ENCODE measurements around the gene FASTK. TPM values are rescaled to one million over a fixed set of nuclear protein-coding genes. Genes with fewer than 3 reads are reported as not detected.

FASTK gene
- polyA plus RNA-seq, 4 donors: 41.3 to 74.7 (median 47.8) TPM

DNA sequence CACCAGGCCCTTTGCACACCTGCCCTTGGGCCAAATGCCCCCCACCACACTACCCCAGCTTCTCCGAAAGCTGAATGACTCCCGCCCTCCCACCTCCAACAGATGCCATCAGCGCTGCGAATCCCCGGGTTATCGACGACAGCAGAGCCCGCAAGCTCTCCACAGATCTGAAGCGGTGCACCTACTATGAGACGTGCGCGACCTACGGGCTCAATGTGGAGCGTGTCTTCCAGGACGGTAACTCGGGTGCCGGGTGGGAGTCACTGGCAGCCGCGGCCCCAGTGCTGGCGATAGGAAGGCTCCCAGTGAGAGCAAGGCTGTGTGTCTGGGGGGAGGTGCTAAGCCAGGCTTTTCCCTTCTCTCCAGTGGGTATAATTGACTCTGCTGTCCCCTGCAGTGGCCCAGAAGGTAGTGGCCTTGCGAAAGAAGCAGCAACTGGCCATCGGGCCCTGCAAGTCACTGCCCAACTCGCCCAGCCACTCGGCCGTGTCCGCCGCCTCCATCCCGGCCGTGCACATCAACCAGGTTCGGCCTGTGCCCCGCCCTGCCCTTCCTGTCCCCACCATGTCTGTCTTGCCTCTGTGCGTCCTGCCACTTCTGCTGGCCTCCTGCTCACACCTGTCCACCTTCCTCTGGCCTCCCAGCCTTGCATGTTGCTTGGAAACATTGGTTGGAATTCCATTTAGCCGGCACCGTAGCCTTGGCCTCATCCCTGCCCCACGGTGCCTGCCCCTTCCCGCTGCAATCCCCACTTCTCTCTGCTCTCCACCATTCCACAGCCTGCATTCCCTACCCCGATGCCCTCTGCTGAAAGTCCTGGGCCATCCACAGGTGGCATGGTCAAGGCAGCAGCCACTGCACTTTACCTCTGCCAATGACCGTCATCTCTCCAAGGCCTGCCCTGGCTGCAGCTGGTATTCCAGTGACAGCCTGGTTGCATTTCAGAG lies 37.8 kb upstream of the FASTK start:
- no peak for DNase-seq (ENCODE audit: low read depth in 4 of 4, low spot score in 3 of 4)

DNA sequence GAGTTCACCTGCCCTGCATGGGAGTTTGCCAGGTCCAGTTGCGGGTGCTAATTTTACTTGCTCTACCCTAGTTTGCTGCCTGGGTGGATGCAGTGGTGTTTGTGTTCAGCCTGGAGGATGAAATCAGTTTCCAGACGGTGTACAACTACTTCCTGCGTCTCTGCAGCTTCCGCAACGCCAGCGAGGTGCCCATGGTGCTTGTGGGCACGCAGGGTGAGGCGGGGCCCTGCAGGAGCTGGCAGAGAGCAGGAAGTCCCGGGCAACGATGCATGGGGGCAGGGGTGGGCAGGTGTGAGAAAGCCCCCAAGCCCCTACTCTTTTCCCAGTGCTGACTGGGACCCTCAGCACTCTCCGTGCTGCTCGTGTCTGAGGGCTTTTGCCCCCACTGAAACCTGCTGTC lies 37.0 kb upstream of the FASTK start:
- DNase-seq (ENCODE audit: low read depth in 4 of 4, low spot score in 3 of 4): no peak

DNA sequence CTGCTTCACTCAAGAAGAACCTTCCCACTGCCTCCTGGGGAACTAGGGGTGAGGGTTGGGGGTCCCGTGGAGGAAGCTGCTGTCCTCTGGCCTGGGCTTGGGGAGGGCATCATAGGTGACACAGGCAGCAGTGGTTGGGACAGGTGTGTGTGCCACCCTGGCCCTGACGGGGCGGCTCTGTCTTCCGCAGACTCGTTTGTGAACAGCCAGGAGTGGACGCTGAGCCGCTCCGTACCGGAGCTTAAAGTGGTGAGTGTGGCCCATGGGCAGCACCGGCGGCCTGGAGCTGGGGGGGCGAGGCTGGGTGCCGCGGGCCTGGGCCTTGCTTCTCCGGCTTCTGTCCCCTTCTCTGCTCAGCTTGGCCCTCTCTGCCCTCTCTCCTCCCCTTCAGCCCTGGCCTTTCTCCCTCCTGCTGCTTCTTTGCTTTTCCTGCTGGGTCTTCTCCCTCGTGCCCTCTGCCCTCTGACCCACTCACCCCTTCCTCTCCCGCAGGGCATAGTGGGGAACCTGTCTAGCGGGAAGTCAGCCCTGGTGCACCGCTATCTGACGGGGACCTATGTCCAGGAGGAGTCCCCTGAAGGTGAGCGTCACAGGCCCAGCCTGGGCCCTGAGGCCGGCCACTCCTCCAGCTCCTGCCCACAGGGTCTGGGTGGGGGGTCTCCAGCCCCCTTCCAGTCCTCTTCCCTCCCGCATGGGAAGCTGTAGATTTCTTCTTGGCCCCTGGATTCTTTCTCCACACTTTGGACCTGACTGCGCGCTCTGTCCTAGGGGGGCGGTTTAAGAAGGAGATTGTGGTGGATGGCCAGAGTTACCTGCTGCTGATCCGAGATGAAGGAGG lies 36.2 kb upstream of the FASTK start:
- DNase-seq (ENCODE audit: low read depth in 4 of 4, low spot score in 3 of 4): no peak

DNA sequence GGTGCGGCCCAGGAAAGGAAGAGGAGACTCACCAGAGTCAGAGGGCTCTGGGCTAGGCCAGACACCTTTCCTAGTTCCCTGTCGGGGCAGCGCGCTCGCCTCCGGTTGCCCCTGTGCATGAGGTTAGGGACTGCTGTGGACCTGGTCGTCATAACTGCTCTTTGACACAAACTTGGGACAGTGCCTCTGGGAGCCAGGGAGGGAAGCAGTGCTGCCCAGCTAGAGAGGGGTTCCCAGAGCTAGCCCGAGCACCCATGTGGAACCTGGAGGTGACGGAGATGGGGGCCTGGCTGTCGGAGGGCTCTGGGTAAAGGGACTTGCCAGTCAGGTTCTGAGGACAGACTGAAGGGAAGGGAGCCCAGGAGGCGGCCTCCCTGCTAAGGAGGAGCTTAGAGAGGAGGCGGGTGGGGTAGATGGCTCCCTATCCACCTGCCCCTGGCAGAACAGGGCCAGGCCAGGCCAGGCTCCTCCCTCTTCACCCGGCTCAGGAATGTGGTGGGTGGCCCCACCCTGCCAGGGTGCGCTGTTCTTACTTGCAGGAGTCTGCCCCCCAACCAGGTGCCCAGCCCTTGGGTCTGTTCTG lies 35.3 kb upstream of the FASTK start:
- no peak for DNase-seq (ENCODE audit: low read depth in 4 of 4, low spot score in 3 of 4)

DNA sequence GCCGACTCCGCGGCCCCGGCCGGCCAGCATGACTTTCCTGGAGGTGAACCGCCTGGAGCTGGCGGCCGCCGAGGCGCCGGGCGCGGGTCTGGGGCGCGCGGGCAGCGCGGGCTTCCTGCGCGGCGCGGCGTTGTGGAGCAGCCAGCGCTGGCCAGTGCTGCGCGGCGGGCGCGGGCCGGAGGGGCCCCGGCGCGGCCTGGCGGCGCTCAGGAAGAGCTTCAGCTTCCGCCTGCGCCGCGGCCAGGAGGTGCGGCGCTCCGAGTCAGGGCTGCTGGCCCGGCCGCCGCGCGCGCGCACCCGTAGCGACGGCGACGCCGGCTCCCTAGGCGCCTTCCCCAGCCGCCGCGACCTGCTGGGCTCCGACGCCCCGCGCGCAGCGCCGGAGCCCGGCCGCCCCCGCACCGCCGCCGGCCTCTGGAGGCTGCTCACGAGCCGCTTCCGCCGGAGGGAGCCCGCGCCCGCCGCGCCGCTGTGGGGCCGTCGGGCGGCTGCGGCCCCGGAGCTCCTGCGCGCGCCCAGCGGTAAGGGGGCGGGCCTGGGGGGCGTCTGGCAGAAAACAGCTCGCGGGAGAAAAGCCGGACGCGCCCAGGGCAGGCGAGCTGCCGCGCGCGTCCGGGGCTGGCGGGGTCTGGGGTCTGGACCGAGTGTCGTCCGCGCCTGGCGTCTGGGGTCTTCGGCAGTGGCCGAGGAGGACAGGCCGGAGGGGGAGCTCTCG lies 34.7 kb upstream of the FASTK start:
- DNase-seq (ENCODE audit: low read depth in 4 of 4, low spot score in 3 of 4): no peak

DNA sequence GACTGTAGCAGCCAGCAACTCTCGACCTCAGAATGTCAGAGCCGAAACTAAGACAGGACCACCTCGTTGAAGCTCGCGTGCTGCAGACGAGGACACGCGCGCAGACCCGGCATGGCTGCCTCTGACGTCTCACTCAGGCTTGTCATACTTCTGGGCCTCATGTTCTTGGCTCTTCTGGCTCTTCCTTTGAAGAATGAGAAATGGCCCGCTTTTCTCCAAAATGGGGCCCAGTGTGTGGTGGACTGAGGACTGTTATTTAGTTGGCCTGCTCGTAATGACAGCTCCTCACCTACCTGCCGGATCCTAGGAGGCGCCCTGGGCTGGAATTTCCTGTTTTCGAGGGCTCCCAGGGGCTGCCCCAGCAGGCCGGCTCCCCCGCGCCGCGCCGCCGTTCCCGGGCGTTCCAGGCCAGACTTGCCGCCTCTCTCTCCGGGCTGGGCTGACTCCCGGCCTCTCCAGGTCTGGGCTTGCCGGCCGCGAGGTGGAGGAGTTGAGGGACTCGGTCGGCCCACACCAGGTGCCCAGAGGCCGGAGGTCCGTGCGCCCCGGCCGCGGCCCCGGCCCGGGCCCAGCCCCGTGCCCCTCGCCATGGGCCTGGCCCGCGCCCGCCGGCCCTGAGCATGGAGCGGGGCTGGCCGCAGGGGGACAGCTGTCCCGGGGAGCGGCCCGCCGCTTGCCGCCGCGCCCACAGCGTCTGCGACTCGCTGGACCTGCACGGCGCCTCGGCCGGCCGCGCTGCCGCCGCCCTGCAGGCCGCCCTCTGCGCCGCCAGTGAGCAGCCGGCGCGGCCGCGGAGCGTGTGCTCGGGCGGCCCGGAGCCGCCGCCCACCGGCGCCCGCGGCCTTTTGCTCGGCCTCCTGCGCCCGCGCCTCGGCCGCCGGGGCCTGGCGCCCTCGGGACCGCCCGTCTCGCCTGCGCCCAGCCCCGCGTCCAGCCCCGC lies 33.8 kb upstream of the FASTK start:
- DNase-seq (ENCODE audit: low read depth in 4 of 4, low spot score in 3 of 4): no peak

DNA sequence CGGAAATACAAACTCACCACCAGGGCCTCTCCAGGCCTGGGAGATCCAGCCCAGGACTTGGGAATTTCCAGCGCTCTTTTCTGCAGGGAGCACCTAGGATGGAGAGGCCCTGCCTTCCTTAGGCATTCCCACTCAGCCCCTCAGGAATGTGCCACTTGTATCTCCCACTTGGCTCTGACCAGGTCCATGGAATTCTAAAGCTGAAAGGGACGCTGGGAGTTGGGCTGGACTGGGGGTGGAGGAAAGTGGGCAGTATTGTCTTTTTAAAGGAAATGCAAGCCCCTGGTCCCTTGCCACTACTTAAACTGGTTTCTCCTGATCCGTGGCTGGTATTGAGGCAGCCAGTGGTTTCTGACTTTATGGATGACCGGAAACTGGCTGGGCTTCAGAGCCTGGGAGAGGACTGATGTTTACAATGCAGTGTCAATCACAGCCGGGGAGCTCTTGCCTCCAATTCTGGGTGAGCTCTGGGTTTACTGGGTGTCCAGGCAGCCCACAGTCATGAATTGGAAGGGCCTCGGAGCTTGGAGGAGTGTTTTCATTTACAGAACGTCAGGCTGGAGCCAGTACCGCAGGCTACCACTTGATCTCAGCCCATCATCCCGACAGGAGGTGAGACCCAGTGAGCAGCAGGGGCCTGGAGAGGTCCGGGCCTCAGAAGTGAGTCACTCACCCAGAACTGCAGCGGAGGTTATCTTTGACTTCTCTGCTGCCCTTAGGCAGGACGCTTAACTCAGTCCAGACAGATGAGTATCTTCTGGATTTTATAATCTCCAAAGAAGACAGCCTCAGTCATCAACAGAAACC lies 32.9 kb upstream of the FASTK start:
- DNase-seq (ENCODE audit: low read depth in 4 of 4, low spot score in 3 of 4): no peak

DNA sequence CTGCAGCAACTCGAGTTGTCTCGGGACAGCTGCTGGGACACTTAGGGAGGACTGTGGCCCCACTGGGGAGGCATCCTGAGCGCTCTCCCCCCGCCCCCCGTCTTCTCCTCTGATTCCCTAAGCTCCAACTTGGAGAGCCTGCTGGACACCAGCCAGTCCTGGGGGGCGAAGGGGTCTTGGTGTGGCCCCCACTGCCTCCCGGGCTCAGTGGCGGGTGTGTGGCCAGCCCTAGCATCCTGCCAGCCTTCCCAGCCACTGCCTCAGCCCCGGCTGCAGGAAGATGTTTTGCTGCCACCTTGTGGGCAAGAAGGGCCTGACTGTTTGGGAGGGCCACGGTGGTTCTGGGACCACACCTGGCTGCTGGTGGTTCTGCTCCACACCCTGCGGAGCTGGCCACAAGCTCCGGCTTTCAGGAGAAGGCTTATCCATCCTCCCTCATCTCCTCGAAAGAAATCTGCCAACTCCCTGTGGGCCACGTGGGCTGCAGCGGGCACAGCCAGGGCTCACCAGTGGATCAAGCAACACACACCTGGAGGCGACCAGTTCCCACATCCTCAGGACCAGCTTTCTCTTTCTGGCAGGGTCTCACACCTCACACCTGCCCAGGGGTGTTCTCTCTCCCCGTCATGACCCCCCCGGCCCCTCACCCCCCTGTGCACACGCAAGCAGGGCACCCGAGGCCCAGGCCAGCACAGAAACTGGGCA lies 30.5 kb upstream of the FASTK start:
- DNase-seq (ENCODE audit: low read depth in 4 of 4, low spot score in 3 of 4): no peak

DNA sequence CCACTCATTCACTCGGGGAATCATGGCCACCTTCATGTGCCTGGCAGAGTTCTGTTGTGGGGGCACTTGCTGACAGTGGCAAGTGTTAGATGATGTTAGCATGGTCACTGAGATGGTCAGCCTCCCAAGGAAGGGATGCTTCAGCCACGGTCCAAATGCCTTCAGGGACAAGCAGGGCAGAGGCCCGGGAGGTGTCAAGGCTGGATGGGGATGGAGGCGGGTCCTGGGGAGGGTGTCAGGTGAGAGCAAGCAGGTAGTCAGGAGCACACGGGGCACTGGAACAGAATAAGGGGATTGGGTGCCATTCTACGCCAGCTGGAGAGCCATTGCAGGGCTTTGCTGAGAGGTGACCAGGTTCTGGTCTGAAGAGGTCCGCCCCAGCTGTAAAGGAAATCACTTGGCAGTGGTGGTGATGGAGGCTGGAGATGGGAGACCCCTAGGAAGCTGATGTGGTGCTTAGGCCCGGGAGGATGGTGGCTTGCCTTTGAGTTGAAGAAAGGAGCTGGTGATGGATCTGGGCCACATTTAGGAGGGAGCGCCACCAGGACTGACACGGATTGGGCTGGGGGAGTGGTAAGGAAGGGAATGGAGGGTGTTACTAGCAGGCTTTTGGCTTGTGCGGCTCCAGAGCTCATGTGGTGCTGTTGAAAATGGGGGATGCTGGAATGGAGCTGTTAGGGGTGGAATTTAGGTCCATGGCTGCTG lies 29.8 kb upstream of the FASTK start:
- DNase-seq (ENCODE audit: low read depth in 4 of 4, low spot score in 3 of 4): no peak

DNA sequence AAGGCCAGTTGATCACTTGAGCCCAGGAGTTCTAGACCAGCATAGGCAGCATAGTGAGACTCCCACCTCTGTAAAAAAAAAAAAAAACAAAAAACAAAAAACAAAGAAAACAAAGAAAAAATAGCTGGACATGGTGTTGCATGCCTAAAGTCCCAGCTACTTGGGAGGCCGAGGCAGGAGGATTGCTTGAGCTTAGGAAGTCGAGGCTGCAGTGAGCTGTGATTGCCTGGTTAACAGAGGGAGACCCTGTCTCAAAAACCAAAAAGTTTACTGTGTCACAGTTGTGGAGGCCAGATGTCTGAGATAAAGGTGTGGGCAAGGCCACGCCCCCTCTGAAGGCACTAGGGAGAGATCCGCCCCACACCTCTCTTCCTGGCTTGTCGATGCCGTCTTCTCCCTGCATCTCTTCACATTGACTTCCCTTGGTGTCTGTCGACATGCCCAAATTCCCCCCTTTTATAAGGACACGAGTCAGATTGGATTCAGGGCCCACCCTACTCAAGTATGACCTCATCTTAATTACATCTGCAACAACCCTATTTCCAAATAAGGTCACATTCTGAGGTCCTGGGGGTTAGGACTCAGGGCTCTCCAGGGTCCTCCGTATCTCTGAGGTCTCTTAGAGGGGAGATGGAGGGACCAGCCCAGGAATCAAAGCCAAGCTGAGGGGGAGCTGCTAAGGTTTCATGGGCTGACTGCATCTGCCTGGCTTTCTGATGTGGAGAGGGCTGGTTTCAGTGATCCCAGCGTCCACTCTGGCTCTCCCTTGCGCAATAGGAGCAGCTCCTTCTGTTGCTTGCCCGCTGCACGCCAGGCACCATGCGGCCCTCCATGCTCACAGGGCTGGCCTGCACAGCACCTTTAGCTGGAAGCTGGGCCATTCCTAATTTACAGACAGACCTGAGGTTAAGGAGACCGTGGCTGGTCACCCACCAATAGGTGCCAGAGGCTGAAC lies 28.8 kb upstream of the FASTK start:
- no peak for DNase-seq (ENCODE audit: low read depth in 4 of 4, low spot score in 3 of 4)

DNA sequence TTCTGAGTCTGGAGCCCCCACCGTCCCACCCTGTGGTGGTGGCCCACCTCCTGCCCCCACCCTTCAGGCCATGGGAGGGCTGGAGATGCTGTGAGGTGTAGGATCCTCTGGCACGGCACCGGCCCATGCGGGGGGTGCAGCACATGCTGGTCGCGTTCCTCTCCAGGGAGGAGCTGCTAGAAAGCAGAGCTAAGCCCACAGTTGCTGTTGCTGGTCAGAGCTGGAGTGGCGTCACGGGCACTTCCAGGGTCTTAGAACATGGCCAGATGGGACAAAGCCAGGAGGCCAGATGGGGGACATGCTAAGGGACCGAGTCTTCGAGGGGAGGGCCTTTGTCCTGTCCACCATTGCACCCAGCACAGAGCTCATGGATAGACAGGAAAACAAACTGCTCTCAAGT lies 27.3 kb upstream of the FASTK start:
- DNase-seq (ENCODE audit: low read depth in 4 of 4, low spot score in 3 of 4): no peak

DNA sequence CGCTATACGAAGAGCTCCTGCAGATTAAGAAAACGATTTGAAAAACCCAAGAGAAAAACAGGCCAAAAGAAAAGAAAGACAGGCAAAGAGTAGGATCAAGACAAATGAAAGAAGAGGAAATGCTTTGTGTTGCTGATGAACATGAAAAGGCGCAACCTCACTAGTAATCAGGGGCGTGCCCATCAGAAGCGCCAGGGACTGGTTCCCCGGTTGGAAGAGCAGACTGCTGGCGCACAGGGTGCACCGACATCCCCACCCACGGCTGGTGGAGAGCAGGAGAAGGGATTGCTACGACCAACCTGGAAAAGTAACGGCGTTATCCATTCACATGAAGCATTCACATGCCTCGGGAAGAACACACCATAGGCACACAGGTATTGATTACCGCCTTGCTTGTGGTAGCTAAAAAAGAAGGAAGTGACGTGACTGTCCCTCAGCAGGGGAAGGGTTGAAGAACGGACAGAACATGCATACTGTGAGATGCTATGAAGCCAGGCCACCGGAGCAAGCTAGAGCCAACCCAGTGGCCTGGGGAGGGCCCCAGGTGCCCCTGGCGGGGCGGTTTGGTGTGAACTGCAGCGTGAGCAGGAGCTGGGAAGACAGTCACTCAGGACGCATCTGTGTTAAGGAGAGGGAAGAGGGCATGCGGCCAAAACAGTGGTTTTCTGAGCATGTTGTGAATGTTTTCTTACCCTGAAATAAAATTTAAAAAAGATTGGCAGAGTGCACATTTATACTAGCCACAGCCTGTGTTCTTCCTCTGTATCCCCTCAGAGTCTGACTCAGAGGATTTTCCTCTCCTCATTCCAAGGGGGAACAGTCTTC lies 24.0 kb upstream of the FASTK start:
- DNase-seq (ENCODE audit: low read depth in 4 of 4, low spot score in 3 of 4): no peak

DNA sequence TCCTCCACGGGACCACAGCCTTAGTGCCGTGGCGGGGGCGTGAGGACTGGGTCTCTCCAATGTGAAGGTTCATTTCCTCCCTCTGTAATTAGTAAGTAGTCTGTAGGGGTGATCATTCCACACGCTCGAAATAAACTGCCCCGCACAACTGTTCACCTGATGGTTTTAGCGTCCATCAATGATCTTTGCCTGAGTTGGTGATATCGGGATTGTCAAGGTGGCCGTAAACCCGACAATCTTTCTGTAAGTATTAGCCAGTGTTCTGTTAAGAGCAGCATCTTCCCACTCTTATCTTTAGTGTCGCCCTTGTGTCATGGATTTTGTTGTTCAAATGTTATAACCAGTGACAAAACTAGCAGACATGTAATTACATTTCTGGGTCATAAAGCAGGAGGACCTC lies 23.4 kb upstream of the FASTK start:
- DNase-seq (ENCODE audit: low read depth in 4 of 4, low spot score in 3 of 4): no peak

DNA sequence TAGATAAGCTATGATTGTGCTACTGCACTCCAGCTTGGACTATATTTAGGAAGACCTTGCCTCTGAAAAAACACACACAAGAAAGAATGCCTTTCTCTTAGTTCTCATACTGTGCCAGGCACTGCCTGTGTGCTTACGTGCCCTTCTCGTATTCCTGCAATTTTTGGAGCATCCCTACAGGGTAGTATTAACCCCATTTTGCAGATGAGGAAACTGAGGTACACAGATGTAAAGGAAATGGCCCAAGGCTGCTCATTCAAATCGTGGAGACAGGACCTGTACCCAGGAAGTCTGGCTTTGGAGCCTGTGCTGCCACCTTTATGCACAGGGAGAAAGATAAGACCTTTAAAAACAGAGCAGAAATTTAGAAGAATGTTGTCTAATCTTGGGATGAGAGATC lies 22.4 kb upstream of the FASTK start:
- DNase-seq (ENCODE audit: low read depth in 4 of 4, low spot score in 3 of 4): no peak

DNA sequence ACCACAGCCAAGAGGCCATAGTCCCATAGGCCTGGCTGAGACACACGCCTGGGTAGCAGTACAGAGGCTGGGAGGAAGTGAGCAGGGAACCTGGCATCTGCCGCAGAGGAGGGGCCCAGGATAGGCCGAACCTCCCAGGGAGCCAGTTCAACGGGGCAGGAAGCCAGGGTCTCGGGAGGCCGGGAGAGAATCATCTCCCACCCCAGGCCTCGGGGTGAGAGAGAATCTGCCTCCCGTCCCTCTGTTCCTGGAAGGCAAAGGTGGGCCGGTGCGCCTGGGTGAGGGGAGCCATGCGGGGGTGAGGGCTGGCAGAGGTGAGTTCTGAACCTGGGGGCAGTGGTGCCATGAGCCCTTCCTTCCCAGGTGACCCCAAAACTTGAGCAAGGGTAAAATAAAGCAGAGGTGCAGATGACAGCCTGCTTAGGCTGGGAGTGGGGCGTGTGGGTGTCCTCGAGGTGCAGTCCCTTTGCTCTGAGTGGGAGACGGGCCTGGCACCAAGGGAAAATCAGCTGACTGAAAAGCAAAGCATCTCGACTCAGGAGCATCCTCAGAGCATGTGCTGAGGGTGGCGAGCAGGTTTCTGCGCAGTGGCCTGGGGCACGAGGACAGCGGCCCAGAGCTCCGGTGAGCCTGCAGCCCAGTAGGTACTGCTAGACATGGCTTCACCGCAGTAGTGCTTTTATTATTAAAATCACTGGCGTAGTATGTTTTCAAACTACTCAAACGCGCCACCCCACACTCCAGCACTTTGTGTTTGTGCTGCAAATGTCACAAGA lies 21.2 kb upstream of the FASTK start:
- no peak for DNase-seq (ENCODE audit: low read depth in 4 of 4, low spot score in 3 of 4)

Data from left renal pelvis (tissue), 4 donors.